GM19328 (cell line): ENCODE measurements around the gene CRADD.

Experiments used
- ATAC-seq: cut with Tn5 transposase; IDR thresholded peaks from one replicate; pipeline ENCODE4 v1.9.1; 2021; ENCODE audit warnings: mild to moderate bottlenecking, moderate library complexity; ENCODE audit not compliant: unreplicated experiment

The CRADD gene

GRCh38 chr12:93836620-93837260, 159.6 kb downstream of the CRADD start:
- no peak for ATAC-seq

DNA sequence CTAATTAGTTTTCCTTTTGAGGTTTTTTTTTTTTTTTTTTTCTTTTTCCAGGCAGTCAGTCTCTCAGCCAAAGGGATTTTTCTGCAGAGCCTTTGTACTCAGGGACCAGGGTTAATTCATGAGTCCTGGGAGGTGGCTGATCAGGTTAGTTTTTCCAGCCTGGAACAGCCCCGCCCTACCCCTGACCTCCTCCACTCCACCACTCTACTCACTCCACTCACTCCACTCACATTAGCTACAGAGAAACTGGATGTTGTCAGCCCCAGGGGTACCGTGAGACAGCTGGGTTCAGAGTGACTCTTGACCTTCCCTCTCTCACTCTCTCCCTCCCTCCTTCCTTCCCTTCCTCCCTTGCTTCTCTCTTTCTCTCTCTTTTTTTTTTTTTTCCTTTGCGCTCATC, 161.0 kb downstream of the CRADD start:
- ATAC-seq = no peak

GRCh38 chr12:93839064-93839463, 161.9 kb downstream of the CRADD start:
- no peak for ATAC-seq

GRCh38 chr12:93841671-93842070, 164.5 kb downstream of the CRADD start:
- ATAC-seq = no peak

DNA sequence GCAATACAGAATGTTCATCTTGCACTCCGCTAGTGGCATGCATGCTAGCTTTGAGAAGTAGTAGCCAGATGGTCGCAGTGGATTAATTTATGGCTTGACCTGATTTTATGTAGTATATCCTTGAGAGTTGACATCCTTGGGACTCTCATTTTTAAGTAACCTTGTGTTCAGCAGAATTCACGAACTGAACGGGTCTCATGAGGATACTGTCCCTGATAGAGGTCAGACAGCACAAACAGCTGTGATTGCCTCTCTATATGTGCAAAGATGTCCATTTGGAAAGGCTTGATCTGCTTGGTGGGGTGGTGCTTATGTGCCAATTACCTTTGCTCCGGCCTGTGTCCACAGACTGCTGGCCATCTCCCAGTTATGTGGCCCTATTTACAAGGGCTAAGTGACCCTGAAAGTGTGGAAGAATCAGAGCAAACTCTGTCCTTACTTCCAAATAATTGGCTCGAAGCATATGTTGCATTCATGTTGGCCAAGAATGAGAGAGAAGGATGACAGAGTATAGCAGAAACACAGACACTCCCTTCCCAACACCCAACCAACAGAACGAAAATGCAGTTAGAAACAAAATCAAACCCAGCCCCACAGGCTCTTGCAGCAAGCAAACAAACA, 167.1 kb downstream of the CRADD start:
- ATAC-seq = no peak

GRCh38 chr12:93846936-93847516, 169.9 kb downstream of the CRADD start:
- no peak for ATAC-seq

- ATAC-seq = peak; percentile 60
These were observed 170.6 kb downstream of the CRADD start for GRCh38 chr12:93847517-93848474.

- ATAC-seq = no peak
These were observed 171.4 kb downstream of the CRADD start for GRCh38 chr12:93848523-93849101.

DNA sequence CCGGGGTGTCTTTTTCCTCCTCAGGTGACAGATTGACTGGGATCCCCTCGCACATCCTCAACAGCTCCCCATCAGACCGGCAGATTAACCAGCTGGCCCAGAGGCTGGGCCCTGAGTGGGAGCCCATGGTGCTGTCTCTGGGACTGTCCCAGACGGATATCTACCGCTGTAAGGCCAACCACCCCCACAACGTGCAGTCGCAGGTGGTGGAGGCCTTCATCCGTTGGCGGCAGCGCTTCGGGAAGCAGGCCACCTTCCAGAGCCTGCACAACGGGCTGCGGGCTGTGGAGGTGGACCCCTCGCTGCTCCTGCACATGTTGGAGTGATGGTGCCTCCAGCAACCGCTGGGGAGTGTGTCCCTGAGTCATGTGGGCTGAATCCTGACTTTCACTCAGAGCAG, 172.8 kb downstream of the CRADD start:
- ATAC-seq = no peak

DNA sequence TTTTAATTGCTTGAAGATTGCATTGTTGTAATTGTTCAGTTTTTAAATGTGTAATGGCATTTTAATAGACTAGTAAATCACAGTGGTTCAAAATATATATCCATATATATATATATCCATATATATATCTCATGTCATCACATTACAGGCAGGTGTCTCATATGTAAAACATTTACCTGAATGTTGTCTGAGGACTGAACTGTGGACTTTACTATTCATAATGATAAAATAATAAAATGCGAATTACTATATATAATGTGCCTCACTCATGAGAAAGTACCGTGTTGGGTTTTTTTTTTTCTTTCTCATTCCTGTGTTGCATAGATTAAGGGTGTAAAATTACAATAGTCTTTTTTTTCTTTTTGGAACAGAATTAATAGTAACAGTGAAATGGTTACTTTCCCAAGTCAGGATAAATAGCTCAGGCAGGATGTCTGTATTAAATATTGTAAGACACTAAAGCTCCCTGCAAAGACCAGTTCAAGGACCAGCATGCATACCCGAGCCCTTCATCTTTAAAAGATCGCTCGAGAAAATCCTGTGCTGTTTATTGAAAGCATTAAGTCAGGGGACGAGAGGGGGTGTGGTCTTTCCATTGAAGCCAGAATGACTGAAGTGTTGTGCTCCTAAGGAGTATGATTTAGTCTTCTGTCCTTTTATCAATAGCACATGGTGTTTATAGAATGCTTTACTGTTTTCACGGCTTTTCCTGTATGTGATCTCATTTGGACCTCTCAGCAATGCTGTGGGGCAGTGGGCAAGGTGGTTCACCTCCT, 173.5 kb downstream of the CRADD start:
- ATAC-seq = no peak

DNA sequence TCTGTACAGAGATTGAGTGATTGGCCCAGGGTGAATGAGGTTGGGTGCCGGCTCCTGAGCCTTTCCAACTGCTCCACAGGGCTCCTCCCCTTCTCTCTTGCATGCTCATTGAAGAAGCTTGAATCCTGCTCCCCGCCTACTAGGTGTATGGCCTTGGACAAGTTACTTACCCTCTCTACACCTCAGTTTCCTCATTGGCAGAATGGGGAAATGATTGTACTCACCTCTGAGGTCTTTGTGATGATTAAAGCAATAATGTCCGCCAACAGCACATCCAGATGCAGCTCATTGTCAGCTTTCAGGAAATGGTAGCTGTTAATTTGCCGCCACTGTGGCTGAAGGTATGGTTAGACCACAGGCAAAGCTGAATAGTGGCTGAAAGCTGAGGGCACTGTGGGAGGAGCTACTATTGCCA, 174.1 kb downstream of the CRADD start:
- no peak for ATAC-seq

DNA sequence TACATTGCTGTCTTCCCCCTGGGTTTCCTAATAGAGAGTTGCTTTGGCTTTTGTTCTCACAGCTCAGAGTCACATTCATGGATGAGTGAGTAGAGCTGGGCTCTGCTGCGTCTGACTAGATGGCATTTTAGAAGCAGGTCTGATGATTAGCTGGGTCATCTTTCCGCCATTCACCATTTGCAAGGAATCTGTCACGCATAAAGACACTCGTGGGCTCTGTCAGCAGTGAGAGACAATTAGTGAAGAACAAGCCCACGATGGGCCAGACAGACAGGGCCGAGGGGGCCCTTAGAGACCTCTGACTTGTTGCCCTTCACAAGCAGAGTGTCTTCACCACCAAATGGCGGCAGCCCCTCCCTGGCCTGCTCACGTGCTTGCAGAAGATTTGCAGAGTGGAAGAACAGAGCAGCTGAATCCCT, 175.0 kb downstream of the CRADD start:
- ATAC-seq = no peak

DNA sequence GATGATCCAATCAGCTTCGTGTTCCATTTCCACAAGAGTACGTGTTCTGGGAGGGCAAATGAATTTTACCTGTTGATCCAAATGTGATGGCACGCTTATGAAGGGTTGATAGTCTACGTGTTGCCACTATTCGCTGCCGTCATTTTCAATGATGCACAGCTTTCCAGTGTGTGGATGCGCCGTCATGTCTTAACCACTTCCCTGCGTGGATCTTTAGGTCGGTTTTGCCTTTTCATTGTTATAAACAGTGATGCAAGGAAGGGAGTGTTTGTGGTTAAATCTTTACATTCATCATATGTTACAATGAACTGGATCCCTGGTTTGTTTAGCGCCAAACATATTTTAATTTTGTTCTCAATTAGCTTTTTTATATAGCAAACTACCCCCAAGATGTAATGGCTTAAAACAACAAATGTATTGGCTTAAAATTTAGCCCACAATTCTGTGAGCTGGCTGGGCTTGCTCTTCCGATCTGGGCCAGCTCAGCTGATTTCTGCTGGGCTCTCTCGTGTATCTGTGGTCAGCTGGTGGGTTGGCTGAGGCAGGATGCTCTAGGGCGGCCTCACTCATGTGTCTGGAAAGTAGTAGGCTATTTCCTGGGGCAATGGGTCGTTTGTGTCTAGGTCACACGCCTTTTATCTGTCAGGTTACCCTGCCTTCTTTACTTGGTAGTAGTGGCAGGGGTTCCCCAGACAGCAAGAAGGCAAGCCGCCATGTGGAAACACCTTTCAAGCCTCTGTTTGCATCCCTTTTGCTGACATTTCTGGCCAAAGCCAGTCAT, 176.7 kb downstream of the CRADD start:
- no peak for ATAC-seq

DNA sequence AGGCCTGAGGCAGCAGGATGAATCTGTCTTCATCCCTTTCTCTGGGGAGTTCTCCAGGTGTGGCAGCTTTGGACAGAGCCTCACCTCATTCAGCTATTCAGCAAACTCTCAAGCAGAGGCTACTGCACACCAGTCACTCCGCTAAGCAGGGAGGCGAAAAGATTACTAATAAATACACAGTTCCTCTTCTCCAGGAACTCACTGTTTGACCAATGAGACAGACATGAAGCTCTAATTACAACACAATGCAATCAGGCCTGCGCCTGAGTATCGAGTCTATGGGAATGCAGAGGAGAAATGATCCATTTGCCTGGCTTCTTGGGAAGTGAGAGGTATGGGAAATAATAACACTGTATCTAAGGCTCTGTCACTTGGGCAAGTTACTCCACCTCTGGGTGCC, 178.1 kb downstream of the CRADD start:
- ATAC-seq = no peak

DNA sequence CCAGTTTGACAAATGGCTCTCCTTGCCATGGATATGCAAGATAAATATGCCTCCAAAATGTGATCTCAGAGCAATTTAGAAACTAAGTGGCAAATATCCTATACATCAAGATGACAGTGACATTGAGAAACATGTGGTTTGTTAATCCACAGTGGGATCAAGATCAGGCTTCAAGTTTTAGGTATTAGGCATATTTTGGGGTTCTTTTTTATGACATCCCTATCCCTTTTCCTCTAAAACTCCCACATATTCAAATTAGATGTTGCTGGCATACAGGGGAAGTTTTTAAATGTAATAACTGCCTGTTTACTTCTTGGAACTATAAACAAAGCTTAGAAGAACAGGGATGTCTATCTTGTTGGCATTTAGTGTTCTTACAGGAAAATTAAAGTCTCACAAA, 179.4 kb downstream of the CRADD start:
- ATAC-seq = no peak

GRCh38 chr12:93857279-93857938, 180.2 kb downstream of the CRADD start:
- no peak for ATAC-seq

GRCh38 chr12:93857991-93858447, 180.8 kb downstream of the CRADD start:
- ATAC-seq = no peak

- no peak for ATAC-seq
These were observed 183.6 kb downstream of the CRADD start for GRCh38 chr12:93860668-93861373.
